ENCODE results near the gene CYP2B6. TPM values are rescaled to one million over a fixed set of nuclear protein-coding genes. Genes with fewer than 3 reads are reported as not detected.
"Not testable (repeated sequence)": the region's sequence is repeated elsewhere in the genome, so short reads cannot be mapped to it uniquely, and the experiment has no call there.

CYP2B6 gene
- total RNA-seq, 1 experiment from 2014 or later, result not detected

DNA sequence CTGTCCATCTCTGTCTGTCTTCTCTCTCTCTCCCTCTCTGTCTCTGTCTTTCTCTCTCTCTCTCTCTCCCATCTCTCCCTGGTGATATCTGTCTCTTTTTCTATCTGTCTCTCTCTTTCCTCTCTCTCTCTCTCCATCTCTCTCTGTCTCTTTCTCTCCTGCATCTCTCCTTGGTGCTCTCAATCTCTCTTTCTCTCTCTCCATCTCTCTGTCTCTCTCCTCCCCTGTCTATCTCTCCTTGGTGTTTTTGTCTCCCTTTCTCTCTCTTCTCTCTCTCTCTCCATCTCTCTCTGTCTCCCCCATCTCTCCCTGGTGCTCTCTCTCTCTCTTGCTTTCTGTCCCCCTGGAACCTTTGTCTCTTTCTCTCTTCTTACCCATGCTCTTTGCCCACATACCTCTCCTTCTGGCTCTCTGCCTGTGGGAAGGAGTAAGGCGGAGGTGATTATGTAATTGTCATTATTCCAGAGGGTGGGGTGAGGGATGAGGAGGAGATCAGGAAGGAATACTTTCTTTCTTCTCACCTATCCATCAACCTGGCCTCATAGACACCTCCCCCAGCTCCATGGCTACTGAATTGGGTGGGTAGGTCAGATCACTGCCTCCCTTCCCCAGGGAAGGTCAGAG is 30.9 kb upstream of the CYP2B6 start:
- Mint-ChIP-seq H3K36me3 (ENCODE audit: insufficient read depth, unreplicated experiment) (no peaks in the 10 kb centered on the region), H3K4me1 (ENCODE audit: insufficient read depth, unreplicated experiment) (peaks cover 6% of the 10 kb centered on the region), H3K9me3 (ENCODE audit: unreplicated experiment) (no peaks in the 10 kb centered on the region), H3K27me3 (ENCODE audit: insufficient read depth, unreplicated experiment) (no peaks in the 10 kb centered on the region), H3K4me3 (ENCODE audit: unreplicated experiment) (no peak overlapping the region), H3K27ac (ENCODE audit: low read depth, unreplicated experiment) (no peak overlapping the region)
- TF ChIP-seq, protein P1, sequence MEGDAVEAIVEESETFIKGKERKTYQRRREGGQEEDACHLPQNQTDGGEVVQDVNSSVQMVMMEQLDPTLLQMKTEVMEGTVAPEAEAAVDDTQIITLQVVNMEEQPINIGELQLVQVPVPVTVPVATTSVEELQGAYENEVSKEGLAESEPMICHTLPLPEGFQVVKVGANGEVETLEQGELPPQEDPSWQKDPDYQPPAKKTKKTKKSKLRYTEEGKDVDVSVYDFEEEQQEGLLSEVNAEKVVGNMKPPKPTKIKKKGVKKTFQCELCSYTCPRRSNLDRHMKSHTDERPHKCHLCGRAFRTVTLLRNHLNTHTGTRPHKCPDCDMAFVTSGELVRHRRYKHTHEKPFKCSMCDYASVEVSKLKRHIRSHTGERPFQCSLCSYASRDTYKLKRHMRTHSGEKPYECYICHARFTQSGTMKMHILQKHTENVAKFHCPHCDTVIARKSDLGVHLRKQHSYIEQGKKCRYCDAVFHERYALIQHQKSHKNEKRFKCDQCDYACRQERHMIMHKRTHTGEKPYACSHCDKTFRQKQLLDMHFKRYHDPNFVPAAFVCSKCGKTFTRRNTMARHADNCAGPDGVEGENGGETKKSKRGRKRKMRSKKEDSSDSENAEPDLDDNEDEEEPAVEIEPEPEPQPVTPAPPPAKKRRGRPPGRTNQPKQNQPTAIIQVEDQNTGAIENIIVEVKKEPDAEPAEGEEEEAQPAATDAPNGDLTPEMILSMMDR (IDR thresholded peaks at IDR 0.05; ENCODE audit: unreplicated experiment), result no peak
- no peak for DNase-seq (ENCODE audit: unreplicated experiment)
- no TSS peak for BruUV-seq (replicated peaks)
- POLR2A ChIA-PET, result no interaction called here
- CTCF ChIA-PET, result interaction anchor here (1.1 kb wide), 1 partner anchor 184 kb away, joined by 5 read pairs; no protein-coding TSS in a partner anchor
- intact Hi-C loops (cut with micrococcal nuclease), result no loop called here

DNA sequence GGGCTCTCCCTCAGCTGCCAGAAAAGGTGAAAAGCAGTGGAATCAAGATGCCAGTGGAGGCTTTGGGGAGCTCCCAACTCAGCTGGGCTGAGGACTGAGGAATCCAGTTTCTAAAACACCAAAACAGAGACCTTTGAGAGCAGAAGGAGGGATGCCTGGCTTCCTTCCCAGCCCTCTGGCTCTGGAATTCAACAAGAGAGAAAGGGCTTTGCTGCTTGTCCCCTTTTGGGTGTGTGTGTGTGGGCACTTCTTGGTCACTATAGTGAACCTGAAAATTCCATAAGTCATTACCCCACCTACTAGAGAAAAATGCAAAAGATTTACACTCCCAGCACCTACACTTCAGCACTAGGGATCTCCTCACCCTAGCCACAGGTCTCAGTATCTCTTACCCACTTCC is 30.3 kb upstream of the CYP2B6 start:
- Mint-ChIP-seq H3K4me1 (ENCODE audit: insufficient read depth, unreplicated experiment) (peaks cover 6% of the 10 kb centered on the region), H3K36me3 (ENCODE audit: insufficient read depth, unreplicated experiment) (no peaks in the 10 kb centered on the region), H3K27ac (ENCODE audit: low read depth, unreplicated experiment) (no peak overlapping the region), H3K27me3 (ENCODE audit: insufficient read depth, unreplicated experiment) (no peaks in the 10 kb centered on the region), H3K4me3 (ENCODE audit: unreplicated experiment) (no peak overlapping the region), H3K9me3 (ENCODE audit: unreplicated experiment) (no peaks in the 10 kb centered on the region)
- intact Hi-C loops (cut with micrococcal nuclease), result no loop called here
- POLR2A ChIA-PET, result no interaction called here
- no peak for DNase-seq (ENCODE audit: unreplicated experiment)
- CTCF ChIA-PET, result interaction anchor here (1.1 kb wide), 1 partner anchor 184 kb away, joined by 5 read pairs; no protein-coding TSS in a partner anchor
- no TSS peak for BruUV-seq (replicated peaks)
- TF ChIP-seq, protein P1 (IDR thresholded peaks at IDR 0.05; ENCODE audit: unreplicated experiment), result no peak

DNA sequence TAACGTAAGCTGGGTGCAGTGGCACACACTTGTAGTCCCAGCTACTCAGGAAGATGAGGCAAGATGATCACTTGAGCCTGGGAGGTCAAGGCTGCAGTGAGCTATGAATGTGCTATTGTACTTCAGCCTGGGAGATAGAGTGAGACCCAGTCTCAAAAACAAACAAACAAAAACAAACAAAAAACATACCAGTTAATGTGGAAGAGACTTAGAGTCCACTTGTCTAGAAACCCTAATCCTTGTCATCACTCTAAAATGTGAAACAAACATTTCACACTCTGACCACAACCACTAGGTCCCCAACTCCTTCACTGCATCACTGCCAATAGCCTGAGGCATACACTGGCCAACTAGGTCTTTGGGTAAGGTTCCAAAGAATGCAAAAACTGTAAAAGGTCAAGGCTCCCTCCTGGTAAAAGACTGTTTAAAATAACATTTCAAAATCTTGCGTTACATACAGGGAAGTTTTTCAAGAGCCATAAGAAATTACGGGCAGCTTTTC is 28.6 kb upstream of the CYP2B6 start:
- DNase-seq (ENCODE audit: unreplicated experiment), result peak; percentile 78
- H3K27ac Mint-ChIP-seq (ENCODE audit: low read depth, unreplicated experiment), result no peak overlapping the region
- TF ChIP-seq, protein P1 (IDR thresholded peaks at IDR 0.05; ENCODE audit: unreplicated experiment), result no peak
- CTCF ChIA-PET, result interaction anchor here (0.7 to 1.4 kb wide), 3 partner anchors 12 to 649 kb away, joined by 5 to 7 read pairs (median 6); no protein-coding TSS in a partner anchor
- H3K4me3 Mint-ChIP-seq (ENCODE audit: unreplicated experiment), result no peak overlapping the region
- H3K9me3 Mint-ChIP-seq (ENCODE audit: unreplicated experiment), result no peaks in the 10 kb centered on the region
- no TSS peak for BruUV-seq (replicated peaks)
- intact Hi-C loops (cut with micrococcal nuclease), result no loop called here
- no peaks in the 10 kb centered on the region for H3K27me3 Mint-ChIP-seq (ENCODE audit: insufficient read depth, unreplicated experiment)
- H3K36me3 Mint-ChIP-seq (ENCODE audit: insufficient read depth, unreplicated experiment), result no peaks in the 10 kb centered on the region
- POLR2A ChIA-PET, result interaction anchor here (0.6 kb wide), 1 partner anchor 32 kb away, joined by 3 read pairs; no protein-coding TSS in a partner anchor
- peaks cover 6% of the 10 kb centered on the region for H3K4me1 Mint-ChIP-seq (ENCODE audit: insufficient read depth, unreplicated experiment)

DNA sequence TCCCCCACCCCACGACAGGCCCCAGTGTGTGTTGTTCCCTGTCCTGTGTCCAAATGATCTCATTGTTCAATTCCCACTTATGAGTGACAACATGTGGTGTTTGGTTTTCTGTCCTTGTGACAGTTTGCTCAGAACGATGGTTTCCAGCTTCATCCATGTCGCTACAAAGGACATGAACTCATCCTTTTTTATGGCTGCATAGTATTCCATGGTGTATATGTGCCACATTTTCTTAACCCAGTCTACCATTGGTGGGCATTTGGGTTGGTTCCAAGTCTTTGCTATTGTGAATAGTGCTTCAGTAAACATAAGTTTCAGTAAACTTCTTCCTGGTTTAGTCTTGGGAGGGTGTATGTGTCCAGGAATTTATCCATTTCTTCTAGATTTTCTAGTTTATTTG is 26.7 kb upstream of the CYP2B6 start:
- BruUV-seq (replicated peaks); H3K4me1 Mint-ChIP-seq (ENCODE audit: insufficient read depth, unreplicated experiment): not testable (repeated sequence)

DNA sequence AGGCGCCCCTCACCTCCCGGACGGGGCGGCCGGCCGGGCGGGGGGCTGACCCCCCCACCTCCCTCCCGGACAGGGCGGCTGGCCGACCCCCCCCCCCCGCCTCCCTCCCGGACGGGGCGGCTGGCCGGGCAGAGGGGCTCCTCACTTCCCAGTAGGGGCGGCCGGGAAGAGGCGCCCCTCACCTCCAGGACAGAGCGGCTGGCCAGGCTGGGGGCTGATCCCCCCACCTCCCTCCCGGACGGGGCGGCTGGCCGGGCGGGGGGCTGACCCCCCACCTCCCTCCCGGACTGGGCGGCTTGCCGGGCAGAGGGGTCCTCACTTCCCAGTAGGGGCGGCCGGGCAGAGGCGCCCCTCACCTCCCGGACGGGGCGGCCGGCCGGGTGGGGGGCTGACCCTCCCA is 25.7 kb upstream of the CYP2B6 start:
- not testable (repeated sequence) for BruUV-seq (replicated peaks)

More for the DNA sequence above, 26.7 kb upstream of the CYP2B6 start:
- H3K4me3 Mint-ChIP-seq (ENCODE audit: unreplicated experiment); H3K9me3 Mint-ChIP-seq (ENCODE audit: unreplicated experiment); POLR2A ChIA-PET; H3K36me3 Mint-ChIP-seq (ENCODE audit: insufficient read depth, unreplicated experiment); intact Hi-C loops (cut with micrococcal nuclease); DNase-seq (ENCODE audit: unreplicated experiment); H3K27ac Mint-ChIP-seq (ENCODE audit: low read depth, unreplicated experiment); H3K27me3 Mint-ChIP-seq (ENCODE audit: insufficient read depth, unreplicated experiment): not testable (repeated sequence)
- CTCF ChIA-PET, result interaction anchor here (0.7 kb wide), 3 partner anchors 11 to 782 kb away, joined by 3 to 5 read pairs (median 3); no protein-coding TSS in a partner anchor

DNA sequence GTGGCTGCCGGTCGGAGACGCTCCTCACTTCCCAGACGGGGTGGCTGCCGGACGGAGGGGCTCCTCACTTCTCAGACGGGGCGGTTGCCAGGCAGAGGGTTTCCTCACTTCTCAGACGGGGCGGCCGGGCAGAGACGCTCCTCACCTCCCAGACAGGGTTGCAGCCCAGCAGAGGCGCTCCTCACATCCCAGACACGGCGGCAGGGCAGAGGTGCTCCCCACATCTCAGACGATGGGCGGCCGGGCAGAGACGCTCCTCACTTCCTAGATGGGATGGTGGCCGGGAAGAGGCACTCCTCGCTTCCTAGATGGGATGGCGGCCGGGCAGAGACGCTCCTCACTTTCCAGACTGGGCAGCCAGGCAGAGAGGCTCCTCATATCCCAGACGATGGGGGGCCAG is 24.5 kb upstream of the CYP2B6 start:
- H3K36me3 Mint-ChIP-seq (ENCODE audit: insufficient read depth, unreplicated experiment); CTCF ChIA-PET; H3K4me3 Mint-ChIP-seq (ENCODE audit: unreplicated experiment); H3K9me3 Mint-ChIP-seq (ENCODE audit: unreplicated experiment); DNase-seq (ENCODE audit: unreplicated experiment); H3K27ac Mint-ChIP-seq (ENCODE audit: low read depth, unreplicated experiment); BruUV-seq (replicated peaks); POLR2A ChIA-PET; H3K4me1 Mint-ChIP-seq (ENCODE audit: insufficient read depth, unreplicated experiment); intact Hi-C loops (cut with micrococcal nuclease): not testable (repeated sequence)
- peaks cover 31% of the 10 kb centered on the region for H3K27me3 Mint-ChIP-seq (ENCODE audit: insufficient read depth, unreplicated experiment)

More for the DNA sequence above, 25.7 kb upstream of the CYP2B6 start:
- H3K4me3 Mint-ChIP-seq (ENCODE audit: unreplicated experiment); DNase-seq (ENCODE audit: unreplicated experiment); POLR2A ChIA-PET; H3K27ac Mint-ChIP-seq (ENCODE audit: low read depth, unreplicated experiment); H3K36me3 Mint-ChIP-seq (ENCODE audit: insufficient read depth, unreplicated experiment); H3K4me1 Mint-ChIP-seq (ENCODE audit: insufficient read depth, unreplicated experiment); H3K9me3 Mint-ChIP-seq (ENCODE audit: unreplicated experiment); intact Hi-C loops (cut with micrococcal nuclease); CTCF ChIA-PET: not testable (repeated sequence)
- H3K27me3 Mint-ChIP-seq (ENCODE audit: insufficient read depth, unreplicated experiment), result peaks cover 18% of the 10 kb centered on the region

DNA sequence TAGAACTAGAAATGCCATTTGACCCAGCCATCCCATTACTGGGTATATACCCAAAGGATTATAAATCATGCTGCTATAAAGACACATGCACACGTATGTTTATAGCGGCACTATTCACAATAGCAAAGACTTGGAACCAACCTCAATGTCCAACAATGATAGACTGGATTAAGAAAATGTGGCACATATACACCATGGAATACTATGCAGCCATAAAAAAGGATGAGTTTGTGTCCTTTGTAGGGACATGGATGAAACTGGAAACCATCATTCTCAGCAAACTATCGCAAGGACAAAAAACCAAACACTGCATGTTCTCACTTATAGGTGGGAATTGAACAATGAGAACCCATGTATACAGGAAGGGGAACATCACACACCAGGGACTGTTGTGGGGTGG is 23.0 kb upstream of the CYP2B6 start:
- intact Hi-C loops (cut with micrococcal nuclease); H3K4me3 Mint-ChIP-seq (ENCODE audit: unreplicated experiment); H3K9me3 Mint-ChIP-seq (ENCODE audit: unreplicated experiment); H3K27ac Mint-ChIP-seq (ENCODE audit: low read depth, unreplicated experiment); POLR2A ChIA-PET; H3K4me1 Mint-ChIP-seq (ENCODE audit: insufficient read depth, unreplicated experiment); BruUV-seq (replicated peaks); H3K36me3 Mint-ChIP-seq (ENCODE audit: insufficient read depth, unreplicated experiment); CTCF ChIA-PET; DNase-seq (ENCODE audit: unreplicated experiment): not testable (repeated sequence)
- H3K27me3 Mint-ChIP-seq (ENCODE audit: insufficient read depth, unreplicated experiment), result peaks cover 45% of the 10 kb centered on the region
